ENCODE measurements around the gene ZNF653. TPM values are rescaled to one million over a fixed set of nuclear protein-coding genes. Genes with fewer than 3 reads are reported as not detected.

ZNF653 gene
- total and polyA plus RNA-seq, 2 donors, result 4.5 to 9.8 TPM

GRCh38 chr19:11538232-11539036 lies 32.8 kb upstream of the ZNF653 start, which contains the start of gene CNN1:
TSS of gene CNN1 (plus strand) at chr19:11538851. CDS start at chr19:11538928, 77 bp downstream.
- 15% methylated on average over 21 of the region's 21 CpGs for WGBS
- DNase-seq (ENCODE audit: extremely low spot score), result peak; percentile 59
- no peaks in the 10 kb centered on the region for H3K4me1 ChIP-seq (ENCODE audit: insufficient read depth)
- peak within 1 kb of the TSS; percentile 36 for H3K4me3 ChIP-seq (ENCODE audit: low read depth, low read length)
- peak within 1 kb of the TSS; percentile 85 for H3K27ac ChIP-seq (ENCODE audit: low read depth)
- no peaks in the 10 kb centered on the region for H3K36me3 ChIP-seq (ENCODE audit: insufficient read depth)

GRCh38 chr19:11535792-11536595 lies 30.4 kb upstream of the ZNF653 start:
- H3K36me3 ChIP-seq (ENCODE audit: insufficient read depth), result no peaks in the 10 kb centered on the region
- WGBS, result 8% methylated on average over 54 of the region's 54 CpGs

GRCh38 chr19:11534948-11535347 lies 29.3 kb upstream of the ZNF653 start:
- Histone ChIP-seq H3K4me3 (ENCODE audit: low read depth, low read length) (no peak overlapping the region), H3K27ac (ENCODE audit: low read depth) (no peak overlapping the region), H3K36me3 (ENCODE audit: insufficient read depth) (no peaks in the 10 kb centered on the region), H3K4me1 (ENCODE audit: insufficient read depth) (no peaks in the 10 kb centered on the region)
- DNase-seq (ENCODE audit: extremely low spot score), result no peak
- 32% methylated on average over 5 of the region's 5 CpGs for WGBS

More at GRCh38 chr19:11535792-11536595, 30.4 kb upstream of the ZNF653 start:
- no peaks in the 10 kb centered on the region for H3K4me1 ChIP-seq (ENCODE audit: insufficient read depth)
- peak overlapping the region; percentile 84 for H3K27ac ChIP-seq (ENCODE audit: low read depth)
- H3K4me3 ChIP-seq (ENCODE audit: low read depth, low read length), result no peak overlapping the region
- peak; percentile 42 for DNase-seq (ENCODE audit: extremely low spot score)

- Histone ChIP-seq H3K27ac (ENCODE audit: low read depth) (no peak overlapping the region), H3K4me1 (ENCODE audit: insufficient read depth) (no peaks in the 10 kb centered on the region)
Measured at GRCh38 chr19:11534538-11534937, 28.9 kb upstream of the ZNF653 start.

GRCh38 chr19:11530432-11530831 lies 24.8 kb upstream of the ZNF653 start:
- Histone ChIP-seq H3K4me3 (ENCODE audit: low read depth, low read length) (no peak overlapping the region), H3K27ac (ENCODE audit: low read depth) (no peak overlapping the region), H3K36me3 (ENCODE audit: insufficient read depth) (peaks cover 2% of the 10 kb centered on the region), H3K4me1 (ENCODE audit: insufficient read depth) (no peaks in the 10 kb centered on the region)
- 22% methylated on average over 9 of the region's 9 CpGs for WGBS
- DNase-seq (ENCODE audit: extremely low spot score), result peak; percentile 48

More at GRCh38 chr19:11534538-11534937, 28.9 kb upstream of the ZNF653 start:
- WGBS, result 95% methylated on average over 1 of the region's 1 CpG
- Histone ChIP-seq H3K36me3 (ENCODE audit: insufficient read depth) (no peaks in the 10 kb centered on the region), H3K4me3 (ENCODE audit: low read depth, low read length) (no peak overlapping the region)
- no peak for DNase-seq (ENCODE audit: extremely low spot score)

- Histone ChIP-seq H3K27ac (ENCODE audit: low read depth) (peak within 1 kb of the TSS; percentile 73), H3K4me3 (ENCODE audit: low read depth, low read length) (peak within 1 kb of the TSS; percentile 83), H3K4me1 (ENCODE audit: insufficient read depth) (peaks cover 1% of the 10 kb centered on the region), H3K36me3 (ENCODE audit: insufficient read depth) (peaks cover 2% of the 10 kb centered on the region)
- DNase-seq (ENCODE audit: extremely low spot score), result peak; percentile 94
- under 1% methylated on average over 47 of the region's 47 CpGs for WGBS
Measured at GRCh38 chr19:11528551-11529341, 23.1 kb upstream of the ZNF653 start, which contains the start of gene ECSIT. TSS of gene ECSIT (minus strand) at chr19:11529134. CDS start at chr19:11519170, 9,964 bp downstream.

- no peaks in the 10 kb centered on the region for H3K36me3 ChIP-seq (ENCODE audit: insufficient read depth)
- no peak overlapping the region for H3K4me3 ChIP-seq (ENCODE audit: low read depth, low read length)
- no peaks in the 10 kb centered on the region for H3K4me1 ChIP-seq (ENCODE audit: insufficient read depth)
- 94% methylated on average over 9 of the region's 9 CpGs for WGBS
- DNase-seq (ENCODE audit: extremely low spot score), result no peak
- no peak overlapping the region for H3K27ac ChIP-seq (ENCODE audit: low read depth)
Measured at GRCh38 chr19:11519138-11519537, 13.5 kb upstream of the ZNF653 start.

GRCh38 chr19:11513946-11514345 lies 8.3 kb upstream of the ZNF653 start:
- Histone ChIP-seq H3K4me1 (ENCODE audit: insufficient read depth) (no peaks in the 10 kb centered on the region), H3K4me3 (ENCODE audit: low read depth, low read length) (no peak overlapping the region), H3K36me3 (ENCODE audit: insufficient read depth) (no peaks in the 10 kb centered on the region), H3K27ac (ENCODE audit: low read depth) (no peak overlapping the region)
- 95% methylated on average over 20 of the region's 20 CpGs for WGBS
- DNase-seq (ENCODE audit: extremely low spot score), result no peak

- 94% methylated on average over 8 of the region's 8 CpGs for WGBS
Measured at GRCh38 chr19:11510444-11510843, 4.8 kb upstream of the ZNF653 start.

GRCh38 chr19:11507370-11508078 lies 1.9 kb upstream of the ZNF653 start:
- no peak overlapping the region for H3K27ac ChIP-seq (ENCODE audit: low read depth)
- DNase-seq (ENCODE audit: extremely low spot score), result no peak
- H3K4me1 ChIP-seq (ENCODE audit: insufficient read depth), result no peaks in the 10 kb centered on the region
- no peaks in the 10 kb centered on the region for H3K36me3 ChIP-seq (ENCODE audit: insufficient read depth)
- H3K4me3 ChIP-seq (ENCODE audit: low read depth, low read length), result no peak overlapping the region
- WGBS, result 88% methylated on average over 18 of the region's 18 CpGs

More at GRCh38 chr19:11510444-11510843, 4.8 kb upstream of the ZNF653 start:
- H3K4me3 ChIP-seq (ENCODE audit: low read depth, low read length), result no peak overlapping the region
- H3K36me3 ChIP-seq (ENCODE audit: insufficient read depth), result no peaks in the 10 kb centered on the region
- DNase-seq (ENCODE audit: extremely low spot score), result no peak
- H3K27ac ChIP-seq (ENCODE audit: low read depth), result no peak overlapping the region
- H3K4me1 ChIP-seq (ENCODE audit: insufficient read depth), result no peaks in the 10 kb centered on the region

GRCh38 chr19:11506967-11507366 lies 1.3 kb upstream of the ZNF653 start:
- no peaks in the 10 kb centered on the region for H3K36me3 ChIP-seq (ENCODE audit: insufficient read depth)
- WGBS, result 93% methylated on average over 6 of the region's 6 CpGs
- no peak overlapping the region for H3K27ac ChIP-seq (ENCODE audit: low read depth)
- H3K4me1 ChIP-seq (ENCODE audit: insufficient read depth), result no peaks in the 10 kb centered on the region
- H3K4me3 ChIP-seq (ENCODE audit: low read depth, low read length), result no peak overlapping the region
- no peak for DNase-seq (ENCODE audit: extremely low spot score)

- DNase-seq (ENCODE audit: extremely low spot score), result no peak
- peak overlapping the region; percentile 91 for H3K4me3 ChIP-seq (ENCODE audit: low read depth, low read length)
- WGBS, result 25% methylated on average over 20 of the region's 20 CpGs
- H3K36me3 ChIP-seq (ENCODE audit: insufficient read depth), result no peaks in the 10 kb centered on the region
- H3K4me1 ChIP-seq (ENCODE audit: insufficient read depth), result no peaks in the 10 kb centered on the region
- no peak overlapping the region for H3K27ac ChIP-seq (ENCODE audit: low read depth)
Measured at GRCh38 chr19:11506101-11506555, 489 bp upstream of the ZNF653 start.
